GM23248 (cell line): ENCODE results near the gene ZNF384. TPM values are rescaled to one million over a fixed set of nuclear protein-coding genes. Genes with fewer than 3 reads are reported as not detected.

Experiments used
- DNase-seq: peaks from one replicate; pipeline ENCODE4 v3.0.0-alpha.2; 2015
- H2AFZ ChIP-seq: fragments of 200-600 bp; sonication (generic); 2 replicates; pipeline ENCODE4 v1.6.1; 2016; ENCODE audit warnings: antibody characterized with exemption
- H3F3A ChIP-seq: fragments of 200-600 bp; sonication (generic); 2 replicates; pipeline ENCODE4 v1.6.1; 2016; ENCODE audit warnings: mild to moderate bottlenecking, antibody characterized with exemption, mixed run types; ENCODE audit not compliant: insufficient read depth
- H3K27ac ChIP-seq: fragments of 200-600 bp; sonication (generic); 2 replicates; pipeline ENCODE4 v1.5.1; 2016; ENCODE audit warnings: mild to moderate bottlenecking
- H3K27me3 ChIP-seq: fragments of 200-600 bp; sonication (generic); replicated peaks from 2 replicates; pipeline ENCODE4 v1.6.1; 2016; ENCODE audit warnings: mild to moderate bottlenecking; ENCODE audit not compliant: insufficient read depth
- H3K36me3 ChIP-seq: fragments of 200-600 bp; sonication (generic); 2 replicates; pipeline ENCODE4 v1.6.1; 2016; ENCODE audit warnings: low read depth, mild to moderate bottlenecking
- H3K4me1 ChIP-seq: fragments of 200-600 bp; sonication (generic); 2 replicates; pipeline ENCODE4 v1.6.1; 2016; ENCODE audit warnings: mild to moderate bottlenecking; ENCODE audit not compliant: insufficient read depth
- H3K4me2 ChIP-seq: fragments of 200-600 bp; sonication (generic); one replicate; pipeline ENCODE4 v1.6.1; 2016; ENCODE audit warnings: mild to moderate bottlenecking; ENCODE audit not compliant: unreplicated experiment
- H3K4me3 ChIP-seq: fragments of 200-600 bp; sonication (generic); 2 replicates; pipeline ENCODE4 v1.5.1; 2016; ENCODE audit warnings: mild to moderate bottlenecking
- H3K79me2 ChIP-seq: fragments of 200-600 bp; sonication (generic); 2 replicates; pipeline ENCODE4 v1.6.1; 2016; ENCODE audit warnings: mild to moderate bottlenecking; ENCODE audit not compliant: insufficient read depth
- H3K9ac ChIP-seq: fragments of 200-600 bp; sonication (generic); 2 replicates; pipeline ENCODE4 v1.6.1; 2016; ENCODE audit warnings: mild to moderate bottlenecking
- H3K9me2 ChIP-seq: fragments of 200-600 bp; sonication (generic); 2 replicates; pipeline ENCODE4 v1.6.1; 2016; ENCODE audit warnings: mixed run types, mild to moderate bottlenecking, moderate library complexity; ENCODE audit not compliant: insufficient read depth
- H3K9me3 ChIP-seq: fragments of 200-600 bp; sonication (generic); one replicate; pipeline ENCODE4 v1.6.1; 2017; ENCODE audit warnings: low read depth
- H4K20me1 ChIP-seq: fragments of 200-600 bp; sonication (generic); 2 replicates; pipeline ENCODE4 v1.6.0; 2016; ENCODE audit not compliant: insufficient read depth
- EZH2 ChIP-seq: fragments of 200-600 bp; sonication (generic); IDR thresholded peaks from 2 replicates; pipeline ENCODE4 v1.6.1; 2018; ENCODE audit warnings: antibody characterized with exemption, mild to moderate bottlenecking; ENCODE audit not compliant: insufficient read depth, poor library complexity, severe bottlenecking
- EZH2phosphoT487 ChIP-seq: fragments of 200-600 bp; sonication (generic); IDR thresholded peaks from 2 replicates; pipeline ENCODE4 v1.6.1; 2018; ENCODE audit warnings: antibody characterized with exemption, moderate library complexity, mild to moderate bottlenecking, low read depth; ENCODE audit not compliant: insufficient read depth
- WGBS, 2 experiments: methylation state at CpG; one replicate each; pipeline ENCODE4 v1.1.6; 2015 to 2017; ENCODE audit warnings: low lambda C conversion rate in 2 of 2, low coverage in 1 of 2; ENCODE audit errors: missing lambda C conversion rate in 2 of 2; 5-methylcytosine and 5-hydroxymethylcytosine counted together
- in situ Hi-C: fragments of 300-500 bp; cut with MboI; formaldehyde crosslinking; loops from 2 replicates; pipeline ENCODE4 v1.15.0; 2020
- polyA plus RNA-seq: library from polyadenylated mRNA; unstranded; fragments of >200 nt; fragmentation: Nextera tagmentation; extraction: Ambion mirVana; gene quantifications from 2 replicates; pipeline ENCODE4 v1.2.1, GENCODE V29; 2016
- total RNA-seq: library from RNA; depleted of rRNA; stranded (reverse); fragments of >200 nt; shearing (Covaris generic); gene quantifications from 2 replicates; pipeline ENCODE4 v1.2.3, GENCODE V29; 2014

ZNF384 gene
- total and polyA plus RNA-seq, 2 experiments from 2014 or later = 26.0 to 26.2 TPM

DNA sequence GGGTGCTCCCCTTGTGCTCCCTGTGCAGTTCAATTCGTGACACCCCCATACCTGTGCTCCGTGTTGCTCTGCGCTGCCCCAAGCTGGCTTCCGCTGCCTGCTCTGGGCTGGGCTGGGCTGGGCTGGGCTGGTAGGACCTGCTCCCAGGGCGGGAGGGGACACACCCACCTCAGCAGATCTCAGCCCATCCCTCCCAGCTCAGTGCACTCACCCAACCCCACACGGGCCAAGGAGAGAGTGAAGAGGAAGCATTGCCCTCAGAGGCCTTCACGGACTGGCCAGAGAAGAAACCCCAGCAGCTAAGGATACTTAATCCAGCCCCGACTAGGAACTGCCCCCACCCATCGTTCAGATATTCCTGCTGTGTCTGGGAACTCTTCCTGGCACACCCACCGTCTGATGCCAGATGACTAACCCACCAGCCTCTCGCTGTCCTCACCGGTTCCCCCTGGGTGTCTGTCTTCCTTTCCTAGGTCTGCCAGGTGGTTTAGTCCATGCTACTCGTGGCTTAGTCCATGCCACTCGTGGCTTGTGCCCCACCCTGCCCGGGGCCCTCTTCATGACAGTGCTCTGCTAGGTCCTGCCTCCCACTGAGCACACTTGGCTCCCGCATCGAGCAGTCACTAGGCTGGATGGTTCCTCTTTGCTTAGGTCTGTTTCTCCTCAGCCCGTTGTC, 53.2 kb downstream of the ZNF384 start, which contains the start of gene LPAR5:
Gene LPAR5, minus strand, starts transcription at position 104 of the 676 bp plus-strand sequence. CDS start 14,711 bp downstream, outside the sequence.
- Histone ChIP-seq H3K36me3 (no peaks in the 10 kb centered on the region), H3K27ac (no peak within 1 kb of the TSS), H3K9me2 (no peaks in the 10 kb centered on the region), H3K9ac (peak within 1 kb of the TSS; percentile 14; the same call in 1 of the 2 replicates), H3K4me3 (no peak within 1 kb of the TSS), H4K20me1 (no peaks in the 10 kb centered on the region), H2AFZ (peak within 1 kb of the TSS; percentile 43), H3K79me2 (no peaks in the 10 kb centered on the region), H3K4me1 (peaks cover 8% of the 10 kb centered on the region; the same call in 1 of the 2 replicates), H3K27me3 (no peaks in the 10 kb centered on the region; the same call in 1 of the 2 replicates), H3K4me2 (no peak within 1 kb of the TSS), H3K9me3 (no peaks in the 10 kb centered on the region), H3F3A (no peaks in the 10 kb centered on the region)
- in situ Hi-C loops = no loop called here
- TF ChIP-seq EZH2 = no peak
- no peak for TF ChIP-seq EZH2phosphoT487
- DNase-seq = peak; percentile 80
- WGBS, 2 experiments = 18 to 21% methylated on average over 17 to 18 of the region's 18 CpGs

DNA sequence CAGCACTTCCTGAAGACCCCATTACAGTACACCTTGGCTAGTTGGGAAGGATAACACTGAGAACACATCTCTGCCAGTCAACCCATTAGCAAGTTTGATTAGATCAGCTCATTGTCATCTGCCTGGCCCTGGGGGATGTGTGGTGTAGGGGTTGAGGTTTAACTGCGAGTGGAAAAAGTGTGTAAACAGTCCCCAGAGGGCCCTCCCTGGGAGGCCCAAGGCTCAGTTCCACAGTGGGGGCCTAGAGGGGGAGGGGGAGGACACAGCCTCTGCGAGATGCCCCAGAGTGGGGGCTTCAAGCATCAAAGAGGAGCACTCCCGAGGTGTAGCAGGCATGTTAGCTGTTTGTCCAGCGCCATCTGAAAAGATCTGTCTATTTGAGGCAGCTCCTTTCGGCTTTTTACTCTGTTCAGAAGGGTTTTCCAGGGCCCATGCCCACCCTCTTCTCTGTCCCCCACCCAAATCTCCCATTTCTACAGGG, 53.8 kb downstream of the ZNF384 start:
- H3K4me2 ChIP-seq = no peak overlapping the region
- H2AFZ ChIP-seq = peak overlapping the region; percentile 43
- H3K9me3 ChIP-seq = no peaks in the 10 kb centered on the region
- H3K4me1 ChIP-seq = peaks cover 8% of the 10 kb centered on the region; the same call in 1 of the 2 replicates
- no peaks in the 10 kb centered on the region for H3K27me3 ChIP-seq
- TF ChIP-seq EZH2 = no peak
- TF ChIP-seq EZH2phosphoT487 = no peak
- H3K79me2 ChIP-seq = no peaks in the 10 kb centered on the region
- in situ Hi-C loops = no loop called here
- no peaks in the 10 kb centered on the region for H3K36me3 ChIP-seq
- H3K27ac ChIP-seq = no peak overlapping the region
- peak overlapping the region; percentile 14; the same call in 1 of the 2 replicates for H3K9ac ChIP-seq
- 59 to 80% methylated on average over 4 to 5 of the region's 5 CpGs for WGBS, 2 experiments
- no peaks in the 10 kb centered on the region for H3F3A ChIP-seq
- no peaks in the 10 kb centered on the region for H4K20me1 ChIP-seq
- no peaks in the 10 kb centered on the region for H3K9me2 ChIP-seq
- H3K4me3 ChIP-seq = no peak overlapping the region
- peak; percentile 22 for DNase-seq

DNA sequence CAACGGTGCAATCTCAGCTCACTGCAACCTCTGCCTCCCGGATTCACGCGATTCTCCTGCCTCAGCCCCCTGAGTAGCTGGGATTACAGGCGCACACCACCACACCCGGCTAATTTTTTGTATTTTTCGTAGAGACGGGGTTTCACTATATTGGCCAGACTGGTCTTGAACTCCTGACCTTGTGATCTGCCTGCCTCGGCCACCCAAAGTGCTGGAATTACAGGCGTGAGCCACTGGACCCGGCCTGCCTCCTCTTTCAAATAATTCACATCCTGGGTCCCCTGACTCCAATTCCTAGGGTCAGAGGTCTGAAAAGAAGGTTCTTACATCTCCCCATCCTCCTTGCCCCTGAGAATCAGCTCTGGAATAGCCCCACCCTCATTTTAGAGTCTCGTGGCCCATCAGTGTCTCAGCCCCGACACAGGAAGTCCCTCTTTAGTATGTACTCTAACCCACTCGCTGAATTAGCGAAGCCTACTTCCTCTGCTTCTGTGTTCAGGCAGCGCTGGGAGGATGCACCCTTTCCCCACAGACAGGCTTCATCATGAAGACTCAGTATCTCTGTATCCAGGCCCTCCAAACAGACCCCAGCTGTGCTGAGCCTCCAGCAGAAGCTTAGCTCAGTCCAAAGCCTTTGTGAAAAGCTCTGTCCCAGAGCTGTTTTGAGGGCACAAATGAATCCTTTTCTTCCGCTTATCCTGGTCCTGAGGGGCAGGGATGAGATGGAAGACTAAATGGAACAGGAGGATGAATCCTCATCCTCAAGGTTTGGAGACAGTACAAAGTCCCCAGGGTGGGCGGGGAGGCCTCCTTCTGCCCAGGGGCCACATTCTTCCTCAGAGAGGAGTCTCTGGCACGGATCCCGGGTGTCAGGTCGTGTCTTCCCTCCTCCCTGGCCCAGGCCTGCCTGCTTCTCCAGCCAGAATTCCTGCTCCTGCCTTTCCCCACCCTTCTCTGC, 56.9 kb downstream of the ZNF384 start:
- H2AFZ ChIP-seq = no peak overlapping the region
- DNase-seq = no peak
- H3K27ac ChIP-seq = no peak overlapping the region
- H3K4me3 ChIP-seq = no peak overlapping the region
- H3K79me2 ChIP-seq = no peaks in the 10 kb centered on the region
- TF ChIP-seq EZH2 (no peak), EZH2phosphoT487 (no peak)
- H3F3A ChIP-seq = no peaks in the 10 kb centered on the region
- no peaks in the 10 kb centered on the region for H4K20me1 ChIP-seq
- no peak overlapping the region for H3K4me2 ChIP-seq
- H3K36me3 ChIP-seq = no peaks in the 10 kb centered on the region
- H3K9ac ChIP-seq = no peak overlapping the region
- no peaks in the 10 kb centered on the region for H3K27me3 ChIP-seq
- H3K9me3 ChIP-seq = no peaks in the 10 kb centered on the region
- WGBS, 2 experiments = 75 to 76% methylated on average over 20 to 21 of the region's 21 CpGs
- no peaks in the 10 kb centered on the region for H3K9me2 ChIP-seq
- peaks cover 8% of the 10 kb centered on the region; the same call in 1 of the 2 replicates for H3K4me1 ChIP-seq
- in situ Hi-C loops = no loop called here

- no peak for DNase-seq
- Histone ChIP-seq H3K9me2 (no peaks in the 10 kb centered on the region), H3K27me3 (no peaks in the 10 kb centered on the region), H2AFZ (no peak overlapping the region), H3K4me3 (no peak overlapping the region), H3K9me3 (no peaks in the 10 kb centered on the region), H3K4me2 (no peak overlapping the region), H3K36me3 (no peaks in the 10 kb centered on the region), H3F3A (no peaks in the 10 kb centered on the region), H3K27ac (no peak overlapping the region), H3K79me2 (no peaks in the 10 kb centered on the region), H3K4me1 (peaks cover 8% of the 10 kb centered on the region; the same call in 1 of the 2 replicates), H4K20me1 (no peaks in the 10 kb centered on the region), H3K9ac (no peak overlapping the region)
- in situ Hi-C loops = no loop called here
- TF ChIP-seq EZH2phosphoT487 (no peak), EZH2 (no peak)
- 69 to 78% methylated on average over 2 to 3 of the region's 3 CpGs for WGBS, 2 experiments
Measured at GRCh38 chr12:6631549-6631961, 57.6 kb downstream of the ZNF384 start.
